HG03045 (cell line): ENCODE data around the gene SMAD3.
"Not testable (repeated sequence)": the region's sequence is repeated elsewhere in the genome, so short reads cannot be mapped to it uniquely, and the experiment has no call there.

Experiments used
- ATAC-seq: cut with Tn5 transposase; IDR thresholded peaks from one replicate; pipeline ENCODE4 v1.9.1; 2021; ENCODE audit warnings: mild to moderate bottlenecking, moderate library complexity; ENCODE audit not compliant: unreplicated experiment

SMAD3 gene

DNA sequence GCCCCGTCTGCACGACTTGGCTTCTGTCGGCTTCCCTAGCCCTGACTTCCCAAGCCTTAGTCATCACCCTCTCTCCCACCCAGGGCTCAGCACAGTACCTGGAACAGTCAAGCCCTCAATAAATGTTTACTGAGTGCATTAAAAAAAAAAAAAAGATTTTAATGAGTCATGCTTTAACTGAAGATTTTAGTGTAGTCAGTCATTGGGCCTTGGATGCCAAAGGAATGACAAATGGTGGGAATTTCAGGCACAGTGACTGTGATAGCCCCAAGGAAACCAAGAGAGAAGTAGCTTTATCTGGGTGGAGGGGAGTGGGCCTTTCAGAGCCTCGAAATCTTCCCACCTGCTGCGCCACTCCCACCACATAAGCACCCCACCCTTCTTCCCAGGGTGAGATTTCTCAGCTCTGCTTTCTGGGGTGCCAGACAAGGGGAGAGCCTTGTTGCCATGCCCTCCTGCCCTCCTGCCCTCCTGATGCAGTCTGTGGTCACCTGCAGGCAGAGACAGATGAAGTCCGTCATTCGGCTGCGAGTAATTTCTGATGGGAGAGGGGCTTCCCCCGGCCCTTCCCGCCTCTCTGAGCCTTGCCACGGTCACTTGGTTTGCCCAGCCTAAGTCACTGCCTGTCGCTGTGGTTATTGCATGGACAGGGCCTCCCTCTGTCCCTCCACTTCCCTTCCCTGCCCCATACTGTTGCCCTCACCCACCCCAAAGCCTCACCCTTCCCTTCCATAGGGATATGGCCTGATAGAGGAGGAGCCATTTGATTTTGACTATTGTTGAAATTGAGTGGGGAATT, 41.8 kb downstream of the SMAD3 start:
- no peak for ATAC-seq

DNA sequence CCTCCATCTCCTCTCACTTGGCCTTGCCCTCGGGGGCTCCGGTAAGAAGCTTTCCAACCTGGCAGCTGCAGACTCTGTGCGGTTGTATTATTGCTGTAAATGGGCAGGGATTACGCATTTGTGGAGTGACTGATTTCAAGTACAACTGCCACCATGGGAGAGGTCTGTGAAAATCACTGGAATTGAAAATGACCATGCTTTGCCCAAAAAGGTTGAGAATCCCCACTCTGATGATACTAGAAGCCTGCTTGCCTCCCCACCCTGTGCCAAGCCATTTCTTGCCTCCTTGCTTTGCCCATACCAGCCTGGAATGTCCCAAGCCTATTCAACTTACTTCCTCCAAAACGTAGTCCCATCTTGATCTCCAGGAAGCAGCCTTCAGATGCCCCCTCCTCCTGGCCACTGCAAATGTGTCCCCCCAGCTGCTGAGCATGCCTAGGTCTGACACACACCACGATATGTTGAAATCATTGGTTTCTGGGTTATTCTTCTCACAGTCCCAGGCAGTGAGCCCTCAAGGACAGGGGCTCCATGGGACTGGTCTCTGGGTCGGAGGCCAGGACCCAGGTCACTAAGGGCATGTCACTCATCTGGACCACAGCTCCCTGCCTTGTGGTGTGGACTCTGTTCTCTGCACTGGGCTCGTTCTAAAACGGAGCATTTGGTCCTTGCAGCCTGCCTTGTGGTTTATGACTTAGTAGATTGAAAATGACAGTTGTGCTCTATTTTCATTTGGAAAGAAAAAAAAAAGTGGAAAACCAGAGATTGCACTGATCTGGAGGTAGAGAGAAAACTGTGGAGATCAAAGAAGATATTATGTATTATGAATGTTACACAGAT, 42.9 kb downstream of the SMAD3 start:
- ATAC-seq = no peak

GRCh38 chr15:67109141-67110034, 44.0 kb downstream of the SMAD3 start:
- ATAC-seq = no peak

DNA sequence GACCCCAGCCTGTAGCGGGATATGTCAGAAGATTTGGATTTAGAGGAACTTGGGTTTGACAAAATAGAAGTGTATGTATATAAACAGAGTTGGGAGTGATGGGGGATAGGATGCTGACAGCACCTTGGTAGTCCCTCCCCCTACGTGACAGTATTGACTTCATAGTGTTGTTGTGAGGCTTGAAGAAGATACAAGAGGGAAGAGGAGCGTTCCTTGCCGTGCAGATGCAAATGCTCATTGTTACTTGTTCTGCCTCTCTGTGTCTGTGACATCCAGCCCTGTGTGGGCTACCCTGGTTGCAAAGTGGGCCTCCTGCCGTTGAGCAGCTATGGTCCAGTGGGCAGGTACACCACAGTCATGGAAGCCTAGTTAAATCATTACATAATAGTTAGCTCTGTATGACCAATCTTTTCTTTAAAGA, 45.0 kb downstream of the SMAD3 start:
- no peak for ATAC-seq

GRCh38 chr15:67110958-67111864, 45.8 kb downstream of the SMAD3 start:
- ATAC-seq = no peak

DNA sequence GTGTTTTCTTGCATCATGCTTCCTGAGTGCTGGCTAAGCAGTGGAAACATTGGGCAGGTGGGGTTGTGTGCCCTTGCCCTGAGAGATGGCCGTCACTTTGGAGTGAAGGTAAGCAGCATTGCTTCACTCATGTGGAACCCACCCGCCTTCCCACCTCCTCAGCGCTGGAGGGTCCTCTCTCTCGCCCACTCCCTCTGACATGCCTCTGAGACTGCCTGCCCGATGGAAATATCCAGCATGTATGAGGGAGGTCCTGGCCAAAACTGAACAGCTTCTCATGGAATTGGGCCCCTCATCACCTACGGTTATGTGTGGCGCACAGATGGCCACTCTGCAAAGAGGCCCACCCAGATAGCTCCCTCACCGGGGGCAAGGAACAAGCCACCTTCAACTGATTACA, 48.6 kb downstream of the SMAD3 start:
- no peak for ATAC-seq

DNA sequence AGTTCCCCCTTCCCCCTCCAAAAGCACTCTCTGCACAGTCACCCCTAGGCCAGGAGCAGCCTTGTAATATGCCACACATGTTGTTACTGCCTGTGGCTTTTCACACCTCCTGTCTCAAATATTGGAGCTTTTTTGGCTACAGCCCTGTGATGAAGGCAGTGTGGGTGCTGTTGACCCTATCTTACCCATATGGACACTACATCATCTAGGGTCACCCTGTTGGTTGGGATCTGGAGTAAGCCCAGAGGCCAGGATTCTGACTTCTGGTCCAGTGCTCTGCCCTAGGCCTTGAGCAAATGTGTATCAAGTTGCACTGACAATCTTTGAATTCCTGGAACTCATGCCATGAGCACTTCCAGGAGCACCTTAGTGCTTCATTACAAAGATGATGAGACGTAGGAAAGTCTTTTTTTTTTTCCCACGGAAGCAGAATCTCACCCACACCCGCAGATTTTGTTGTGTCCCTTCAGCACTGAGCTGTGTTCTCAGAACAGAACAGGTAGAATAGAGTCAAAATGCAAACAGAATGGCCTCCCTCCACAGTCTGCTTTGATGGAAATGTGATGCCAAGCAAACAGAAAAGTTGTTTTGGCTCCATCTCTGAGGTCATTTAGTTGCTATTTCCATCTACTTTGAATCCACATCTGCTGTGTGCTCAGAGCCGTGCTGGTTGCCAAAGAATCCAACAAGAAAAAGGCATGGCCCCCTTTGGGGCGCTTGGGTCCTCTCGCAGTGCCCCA, 49.6 kb downstream of the SMAD3 start:
- no peak for ATAC-seq

GRCh38 chr15:67115586-67115969, 50.2 kb downstream of the SMAD3 start:
- no peak for ATAC-seq

GRCh38 chr15:67116742-67117141, 51.3 kb downstream of the SMAD3 start:
- no peak for ATAC-seq

DNA sequence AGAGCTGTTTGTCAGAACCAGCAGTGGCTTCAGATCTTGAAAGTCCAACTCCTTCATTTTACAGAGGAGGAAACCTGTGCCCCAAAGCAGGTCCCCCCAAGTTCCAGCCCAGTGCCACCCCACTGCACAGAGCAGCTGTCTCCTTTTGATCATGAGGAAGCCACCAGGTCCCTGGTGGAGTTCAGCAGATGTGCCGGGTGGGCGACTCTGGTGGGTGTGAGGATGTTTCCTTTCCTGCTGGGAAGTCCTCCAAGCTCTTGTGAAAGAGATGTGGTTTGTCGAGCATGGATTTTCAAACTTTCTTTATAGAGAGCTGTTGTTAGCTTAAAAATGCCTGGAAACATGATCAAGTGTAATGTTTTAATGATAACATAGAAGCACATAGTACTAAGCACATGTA, 52.0 kb downstream of the SMAD3 start:
- no peak for ATAC-seq

DNA sequence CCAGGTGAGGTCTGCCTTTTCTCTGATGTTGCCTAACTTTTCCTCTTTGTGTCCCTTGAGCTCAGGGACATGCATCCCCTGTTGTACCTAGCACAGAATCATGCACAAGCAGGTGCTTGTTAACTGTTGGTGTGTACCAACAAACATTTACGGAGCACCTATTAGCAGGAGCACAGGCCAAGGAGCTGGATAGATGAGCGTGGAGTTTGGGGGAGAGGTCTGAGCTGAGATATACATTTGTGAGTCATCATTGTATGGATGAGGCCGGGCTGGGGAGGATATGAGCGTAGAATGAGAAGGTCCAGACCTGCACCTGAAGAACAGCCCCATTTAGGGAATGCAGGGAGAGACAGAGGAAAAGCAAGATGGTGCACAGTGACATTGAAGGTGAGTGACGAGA, 53.4 kb downstream of the SMAD3 start:
- ATAC-seq = no peak

DNA sequence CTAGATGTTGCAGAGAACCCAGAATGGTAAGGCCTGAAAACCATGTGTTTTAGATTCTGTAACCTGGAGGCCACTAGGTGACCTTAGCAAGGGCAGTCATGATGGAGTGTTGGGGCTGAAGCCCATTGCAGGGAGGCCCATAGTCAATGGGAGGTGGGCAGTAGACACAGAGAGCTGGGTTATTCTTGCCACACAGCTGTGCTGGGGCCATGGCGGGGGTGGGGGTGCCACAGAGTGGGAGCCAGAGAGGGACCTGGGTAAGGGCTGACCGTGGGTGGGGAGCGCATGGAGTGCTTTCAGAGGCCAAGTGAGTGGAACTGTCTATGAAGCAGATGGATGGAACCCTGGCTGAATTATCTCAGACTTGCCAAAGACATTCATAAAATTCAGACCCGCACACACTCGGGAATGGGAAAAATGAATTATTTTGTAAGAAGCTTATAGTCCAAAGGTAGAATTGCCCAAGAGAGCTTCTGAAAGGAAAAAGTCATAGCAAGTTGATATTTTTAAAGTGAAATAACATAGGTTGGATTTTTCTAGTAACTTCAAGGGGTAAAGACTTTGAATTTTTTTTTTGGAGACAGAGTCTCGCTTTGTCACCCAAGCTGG, 53.9 kb downstream of the SMAD3 start:
- ATAC-seq = no peak

- no peak for ATAC-seq
Measured at GRCh38 chr15:67120009-67120838, 54.8 kb downstream of the SMAD3 start.

DNA sequence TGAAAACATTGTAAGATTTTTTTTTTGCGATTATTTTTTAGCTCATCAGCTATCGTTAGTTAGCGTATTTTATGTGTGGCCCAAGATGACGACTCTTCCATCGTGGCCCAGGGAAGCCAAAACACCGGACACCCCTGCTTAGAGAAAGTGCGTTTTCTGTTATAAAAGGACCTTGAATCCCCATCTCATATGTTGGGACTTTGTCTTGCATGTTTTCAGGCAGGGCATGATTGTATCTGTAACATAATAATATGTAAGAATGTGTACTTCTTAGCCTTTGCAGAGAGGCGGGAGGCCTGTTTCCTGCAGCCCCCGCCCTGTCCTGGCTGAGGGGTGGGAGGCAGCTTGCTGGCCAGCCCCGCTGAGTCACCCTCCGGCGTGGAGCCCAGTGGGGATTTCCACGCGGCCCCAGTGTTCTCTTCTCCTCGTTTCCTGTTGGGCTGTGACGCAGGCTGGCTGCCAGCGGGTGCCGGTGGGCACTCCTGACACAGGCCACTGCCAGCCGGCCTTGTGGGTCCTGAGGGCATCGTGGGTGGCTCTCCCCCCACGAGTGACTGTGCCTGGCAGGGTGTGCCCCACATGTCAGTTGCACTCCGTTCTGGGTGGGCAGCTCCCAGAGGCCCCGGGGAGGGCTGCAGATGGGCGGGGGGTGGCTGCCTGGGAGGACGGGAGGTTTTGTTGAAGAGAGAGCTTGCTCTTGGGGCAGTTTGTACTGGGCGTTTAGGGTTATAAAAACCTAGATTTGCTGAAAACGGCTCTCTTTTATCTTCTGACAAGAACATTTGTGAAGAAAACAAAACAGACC, 55.6 kb downstream of the SMAD3 start:
- ATAC-seq = peak; percentile 67

DNA sequence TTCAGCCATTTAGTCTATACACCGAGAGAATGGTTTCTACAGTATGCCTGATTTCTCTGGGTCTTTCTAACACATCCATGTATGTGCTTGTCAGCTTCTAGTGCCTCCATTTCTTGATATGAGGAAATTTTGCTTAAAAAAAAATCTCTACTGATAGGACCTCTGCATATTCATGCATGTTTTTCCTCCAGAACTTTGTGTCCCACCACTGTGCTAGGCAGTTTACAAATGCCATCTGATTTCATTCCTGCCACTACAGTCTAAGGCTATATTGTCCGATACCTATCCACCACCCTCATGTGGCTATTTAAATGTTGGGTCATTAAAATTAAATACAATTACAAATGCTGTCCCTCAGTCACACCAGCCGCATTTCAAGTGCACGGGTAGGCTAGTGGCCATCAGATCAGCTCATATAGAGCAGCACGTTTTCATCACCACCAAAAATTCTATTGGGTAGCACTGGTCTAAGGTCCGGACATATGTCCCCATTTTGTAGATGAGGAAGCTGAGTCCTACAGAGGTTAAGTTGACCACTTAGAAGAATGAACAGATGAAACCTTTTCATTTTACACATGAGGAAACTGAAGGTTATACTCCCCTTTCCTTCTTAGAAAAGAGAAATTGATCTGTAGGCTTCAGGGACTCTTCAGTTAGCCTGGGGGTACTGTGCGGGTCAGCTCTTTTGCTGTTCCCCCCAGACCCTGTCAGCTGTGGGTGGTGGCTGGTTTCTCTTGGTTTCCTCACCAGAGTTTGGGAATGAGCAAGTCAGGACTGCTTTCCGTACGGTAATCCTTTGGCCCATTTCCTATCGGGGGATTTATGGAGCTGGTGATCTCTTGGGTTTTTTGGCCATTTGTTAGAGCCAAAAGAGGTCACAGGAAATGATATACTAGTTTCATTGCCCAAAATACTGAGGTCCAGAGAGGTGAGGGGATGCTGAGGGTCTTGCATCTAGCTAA, 56.5 kb downstream of the SMAD3 start:
- ATAC-seq = no peak

DNA sequence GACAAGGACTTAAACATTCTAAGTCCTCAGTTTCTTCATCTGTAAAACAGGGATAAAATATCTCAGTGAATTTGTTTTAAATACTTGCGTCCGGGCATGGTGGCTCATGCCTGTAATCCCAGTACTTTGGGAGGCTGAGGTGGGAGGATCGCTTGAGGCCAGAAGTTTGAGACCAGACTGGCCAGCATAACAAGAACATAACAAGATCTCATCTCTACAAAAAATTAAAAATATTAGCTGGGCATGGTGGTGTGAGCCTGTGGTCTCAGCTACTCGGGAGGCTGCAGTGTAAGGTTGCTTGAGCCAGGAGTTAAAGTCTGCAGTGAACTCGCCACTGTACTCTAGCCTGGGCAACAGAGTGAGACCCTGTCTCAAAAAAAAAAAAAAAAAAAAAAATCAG, 57.4 kb downstream of the SMAD3 start:
- not testable (repeated sequence) for ATAC-seq
